Panc1 (cell line): ENCODE results near the gene TIAL1. TPM values are rescaled to one million over a fixed set of nuclear protein-coding genes. Genes with fewer than 3 reads are reported as not detected.
A peak's percentile ranks its signal among the peaks of the same experiment; 100 is the strongest.

ENCODE experiments used
- ATAC-seq: fragments of 200-7000 bp; cut with Tn5 transposase; 2 replicates; pipeline ENCODE4 v1.9.1; 2020; ENCODE audit warnings: mild to moderate bottlenecking, moderate library complexity
- BruUV-seq: library from RNA; stranded (reverse); fragments of 400-500 nt; replicated peaks from 2 replicates; lab custom pipeline; 2021; lab: Mats Ljungman, UMichigan
- CTCF ChIA-PET: fragments of 300-600 bp; sonication (Branson Sonifier 250); formaldehyde crosslinking; loops from one replicate; lab custom pipeline; 2022; ENCODE audit warnings: antibody characterized with exemption; lab: Charles Lee
- POLR2A ChIA-PET: fragments of 300-600 bp; sonication (Branson Sonifier 250); formaldehyde crosslinking; loops from one replicate; lab custom pipeline; 2022; ENCODE audit warnings: antibody characterized with exemption; lab: Charles Lee
- DNase-seq: peaks from one replicate; pipeline ENCODE4 v3.0.0-alpha.2; 2010; ENCODE audit warnings: low read depth, low spot score
- H3K27ac ChIP-seq: 2 replicates; pipeline ENCODE4 v1.5.1; 2011; ENCODE audit warnings: mild to moderate bottlenecking, low read length, inconsistent platforms
- H3K27me3 ChIP-seq: fragments of 200-500 bp; sonication (Bioruptor generic); 2 replicates; pipeline ENCODE4 v1.6.0; 2014; ENCODE audit warnings: low read length, inconsistent platforms; ENCODE audit not compliant: control insufficient read depth, insufficient read depth
- H3K36me3 ChIP-seq: fragments of 200-500 bp; sonication (Bioruptor generic); 2 replicates; pipeline ENCODE4 v1.5.1; 2014; ENCODE audit warnings: inconsistent platforms, mild to moderate bottlenecking, low read length, moderate library complexity; ENCODE audit not compliant: control insufficient read depth, insufficient read depth
- H3K4me1 ChIP-seq: 2 replicates; pipeline ENCODE4 v1.5.1; 2011; ENCODE audit warnings: inconsistent platforms, mild to moderate bottlenecking, low read length, moderate library complexity; ENCODE audit not compliant: control insufficient read depth, insufficient read depth
- H3K4me3 ChIP-seq, 2 experiments: 2 replicates each; pipeline ENCODE4 v1.5.1; 2011 to 2012; ENCODE audit warnings: low read depth in 2 of 2, low read length in 2 of 2, mild to moderate bottlenecking in 2 of 2, inconsistent platforms in 1 of 2, moderate library complexity in 1 of 2
- H3K9me3 ChIP-seq: fragments of 200-500 bp; sonication (Bioruptor generic); 2 replicates; pipeline ENCODE4 v1.5.1; 2014; ENCODE audit warnings: low read depth, mild to moderate bottlenecking, inconsistent platforms, low read length, moderate library complexity; ENCODE audit not compliant: control insufficient read depth, insufficient read depth
- POLR2AphosphoS5 ChIP-seq: IDR thresholded peaks from 2 replicates; pipeline ENCODE4 v1.6.1; 2012; ENCODE audit warnings: mild to moderate bottlenecking, low read depth, low read length, moderate library complexity
- SIN3A ChIP-seq: IDR thresholded peaks from 2 replicates; pipeline ENCODE4 v1.6.1; 2012; ENCODE audit warnings: low read depth, mild to moderate bottlenecking, low read length, moderate library complexity, borderline replicate concordance; ENCODE audit not compliant: insufficient read depth
- TCF7L2 ChIP-seq: IDR thresholded peaks from 2 replicates; pipeline ENCODE4 v1.6.1; 2011; ENCODE audit warnings: mild to moderate bottlenecking, low read depth, low read length, inconsistent platforms
- in situ Hi-C: cut with HindIII; loops from 2 replicates; pipeline ENCODE4 v1.10.0; 2016; ENCODE audit warnings: low sequenced_read_pairs, low pct_unique_long_range_greater_than_20kb
- intact Hi-C: fragments of 100-400 bp; cut with micrococcal nuclease; formaldehyde crosslinking; loops from one replicate; pipeline ENCODE4 v1.10.0; 2022; ENCODE audit not compliant: unreplicated experiment
- total RNA-seq: library from RNA; stranded (reverse); gene quantifications from one replicate; pipeline ENCODE4 v1.2.1, GENCODE V29; 2021; ENCODE audit not compliant: unreplicated experiment
- TF ChIP-seq, protein P1 (sequence below), 2 experiments: IDR thresholded peaks; 2 replicates each; pipeline ENCODE4 v1.6.1; 2011 to 2012; ENCODE audit warnings: low read depth in 2 of 2, control low read depth in 1 of 2, low read length in 1 of 2, mild to moderate bottlenecking in 1 of 2, moderate library complexity in 1 of 2; ENCODE audit not compliant: insufficient read depth in 1 of 2
- TF ChIP-seq, protein P2 (sequence below): fragments of 450-650 bp; IDR thresholded peaks from 2 replicates; pipeline ENCODE4 v1.5.1; 2017; ENCODE audit warnings: mild to moderate bottlenecking

TIAL1 gene
- total RNA-seq, 1 experiment from 2014 or later, result 236 TPM

GRCh38 chr10:119633538-119634218 is 36.9 kb upstream of the TIAL1 start:
- in situ Hi-C loops, result no loop called here
- POLR2A ChIA-PET, result interaction anchor here (0.6 kb wide), 1 partner anchor 18 kb away, joined by 3 read pairs; the partner anchor contains the start of gene BAG3
- Histone ChIP-seq H3K36me3 (no peaks in the 10 kb centered on the region), H3K27me3 (no peaks in the 10 kb centered on the region), H3K4me3 (no peak overlapping the region), H3K9me3 (no peaks in the 10 kb centered on the region), H3K4me1 (no peaks in the 10 kb centered on the region), H3K27ac (no peak overlapping the region)
- DNase-seq, result no peak
- intact Hi-C loops, result no loop called here
- no peak for ATAC-seq
- TF ChIP-seq, protein P1, sequence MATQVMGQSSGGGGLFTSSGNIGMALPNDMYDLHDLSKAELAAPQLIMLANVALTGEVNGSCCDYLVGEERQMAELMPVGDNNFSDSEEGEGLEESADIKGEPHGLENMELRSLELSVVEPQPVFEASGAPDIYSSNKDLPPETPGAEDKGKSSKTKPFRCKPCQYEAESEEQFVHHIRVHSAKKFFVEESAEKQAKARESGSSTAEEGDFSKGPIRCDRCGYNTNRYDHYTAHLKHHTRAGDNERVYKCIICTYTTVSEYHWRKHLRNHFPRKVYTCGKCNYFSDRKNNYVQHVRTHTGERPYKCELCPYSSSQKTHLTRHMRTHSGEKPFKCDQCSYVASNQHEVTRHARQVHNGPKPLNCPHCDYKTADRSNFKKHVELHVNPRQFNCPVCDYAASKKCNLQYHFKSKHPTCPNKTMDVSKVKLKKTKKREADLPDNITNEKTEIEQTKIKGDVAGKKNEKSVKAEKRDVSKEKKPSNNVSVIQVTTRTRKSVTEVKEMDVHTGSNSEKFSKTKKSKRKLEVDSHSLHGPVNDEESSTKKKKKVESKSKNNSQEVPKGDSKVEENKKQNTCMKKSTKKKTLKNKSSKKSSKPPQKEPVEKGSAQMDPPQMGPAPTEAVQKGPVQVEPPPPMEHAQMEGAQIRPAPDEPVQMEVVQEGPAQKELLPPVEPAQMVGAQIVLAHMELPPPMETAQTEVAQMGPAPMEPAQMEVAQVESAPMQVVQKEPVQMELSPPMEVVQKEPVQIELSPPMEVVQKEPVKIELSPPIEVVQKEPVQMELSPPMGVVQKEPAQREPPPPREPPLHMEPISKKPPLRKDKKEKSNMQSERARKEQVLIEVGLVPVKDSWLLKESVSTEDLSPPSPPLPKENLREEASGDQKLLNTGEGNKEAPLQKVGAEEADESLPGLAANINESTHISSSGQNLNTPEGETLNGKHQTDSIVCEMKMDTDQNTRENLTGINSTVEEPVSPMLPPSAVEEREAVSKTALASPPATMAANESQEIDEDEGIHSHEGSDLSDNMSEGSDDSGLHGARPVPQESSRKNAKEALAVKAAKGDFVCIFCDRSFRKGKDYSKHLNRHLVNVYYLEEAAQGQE (IDR thresholded peaks at IDR 0.05; ENCODE audit: insufficient read depth in 1 of 2, low read depth in 2 of 2, low read length in 1 of 2), result no peak
- no peak for TF ChIP-seq TCF7L2
- CTCF ChIA-PET, result no interaction called here
- no TSS peak for BruUV-seq

GRCh38 chr10:119630300-119630699 is 33.5 kb upstream of the TIAL1 start:
- no peaks in the 10 kb centered on the region for H3K27me3 ChIP-seq
- no peaks in the 10 kb centered on the region for H3K9me3 ChIP-seq
- intact Hi-C loops (no loop called here), in situ Hi-C loops (no loop called here)
- no peak for DNase-seq
- no peak for ATAC-seq
- no peaks in the 10 kb centered on the region for H3K36me3 ChIP-seq
- ChIA-PET POLR2A (no interaction called here), CTCF (no interaction called here)
- no peaks in the 10 kb centered on the region for H3K4me1 ChIP-seq
- TF ChIP-seq POLR2AphosphoS5 (no peak), TCF7L2 (no peak)
- no TSS peak for BruUV-seq
- H3K27ac ChIP-seq, result no peak overlapping the region
- no peak overlapping the region for H3K4me3 ChIP-seq

DNA sequence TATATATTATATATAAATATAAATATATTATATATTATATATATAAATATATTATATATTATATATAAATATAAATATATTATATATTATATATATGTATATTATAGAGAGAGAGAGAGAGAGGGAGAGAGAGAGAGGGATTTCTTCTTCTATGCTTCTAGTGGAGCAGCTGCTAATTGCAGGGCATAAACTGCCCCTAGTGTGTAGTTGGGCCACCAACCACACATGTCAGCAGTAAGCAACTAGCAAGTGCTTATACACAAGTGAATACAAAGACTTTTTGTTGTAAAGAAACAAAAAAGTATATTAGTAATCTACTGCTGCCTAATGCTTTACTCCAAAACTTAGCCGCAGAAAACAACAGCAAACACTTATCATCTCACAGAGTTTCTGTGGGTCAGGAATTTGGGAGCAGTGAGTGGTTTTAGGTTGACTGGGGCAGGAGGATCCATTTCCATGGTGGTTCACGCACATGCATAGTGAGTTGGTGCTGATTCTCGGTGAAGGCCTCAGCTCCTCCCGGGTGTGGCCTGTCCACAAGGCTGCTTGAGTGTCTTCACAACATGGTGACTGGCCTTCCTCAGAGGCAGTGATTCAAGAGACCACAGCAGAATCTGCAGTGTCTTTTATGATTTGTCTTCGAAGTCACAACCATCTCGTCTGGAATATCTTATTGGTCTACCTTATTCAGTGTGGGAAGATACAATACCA is 29.0 kb upstream of the TIAL1 start:
- Histone ChIP-seq H3K4me1 (no peaks in the 10 kb centered on the region), H3K9me3 (no peaks in the 10 kb centered on the region), H3K27me3 (no peaks in the 10 kb centered on the region), H3K36me3 (no peaks in the 10 kb centered on the region), H3K27ac (no peak overlapping the region), H3K4me3 (no peak overlapping the region)
- ChIA-PET CTCF (interaction anchor here (1.3 kb wide), 1 partner anchor 17 kb away, joined by 5 read pairs; no protein-coding TSS in a partner anchor), POLR2A (no interaction called here)
- no peak for TF ChIP-seq TCF7L2
- no peak for TF ChIP-seq SIN3A
- TF ChIP-seq, protein P2, sequence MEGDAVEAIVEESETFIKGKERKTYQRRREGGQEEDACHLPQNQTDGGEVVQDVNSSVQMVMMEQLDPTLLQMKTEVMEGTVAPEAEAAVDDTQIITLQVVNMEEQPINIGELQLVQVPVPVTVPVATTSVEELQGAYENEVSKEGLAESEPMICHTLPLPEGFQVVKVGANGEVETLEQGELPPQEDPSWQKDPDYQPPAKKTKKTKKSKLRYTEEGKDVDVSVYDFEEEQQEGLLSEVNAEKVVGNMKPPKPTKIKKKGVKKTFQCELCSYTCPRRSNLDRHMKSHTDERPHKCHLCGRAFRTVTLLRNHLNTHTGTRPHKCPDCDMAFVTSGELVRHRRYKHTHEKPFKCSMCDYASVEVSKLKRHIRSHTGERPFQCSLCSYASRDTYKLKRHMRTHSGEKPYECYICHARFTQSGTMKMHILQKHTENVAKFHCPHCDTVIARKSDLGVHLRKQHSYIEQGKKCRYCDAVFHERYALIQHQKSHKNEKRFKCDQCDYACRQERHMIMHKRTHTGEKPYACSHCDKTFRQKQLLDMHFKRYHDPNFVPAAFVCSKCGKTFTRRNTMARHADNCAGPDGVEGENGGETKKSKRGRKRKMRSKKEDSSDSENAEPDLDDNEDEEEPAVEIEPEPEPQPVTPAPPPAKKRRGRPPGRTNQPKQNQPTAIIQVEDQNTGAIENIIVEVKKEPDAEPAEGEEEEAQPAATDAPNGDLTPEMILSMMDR, result no peak
- no peak for TF ChIP-seq POLR2AphosphoS5
- TF ChIP-seq, protein P1 (IDR thresholded peaks at IDR 0.05; ENCODE audit: insufficient read depth in 1 of 2, low read depth in 2 of 2, low read length in 1 of 2), result no peak
- in situ Hi-C loops, result no loop called here
- no TSS peak for BruUV-seq
- ATAC-seq, result peak; percentile 55; the same call in 1 of the 2 replicates
- intact Hi-C loops, result no loop called here
- no peak for DNase-seq
